Coronary artery (tissue), 2 donors: Measurements from ENCODE around the gene TIMM23.

Source experiments
- DNase-seq: peaks from one replicate; pipeline ENCODE4 v3.0.0-alpha.2; 2017; ENCODE audit warnings: low spot score
- H3K27ac ChIP-seq, 2 donors: fragments of 200-600 bp; sonication (generic); one replicate each; pipeline ENCODE4 v1.5.1; 2016 to 2019
- H3K4me3 ChIP-seq: fragments of 200-600 bp; sonication (generic); 2 replicates; pipeline ENCODE4 v1.5.1; 2016; ENCODE audit warnings: mild to moderate bottlenecking, moderate library complexity
- TF ChIP-seq, protein P1 (sequence below): fragments of 200-600 bp; sonication (generic); IDR thresholded peaks from one replicate; pipeline ENCODE4 v1.5.1; 2019; ENCODE audit warnings: antibody characterized with exemption

The TIMM23 gene

DNA sequence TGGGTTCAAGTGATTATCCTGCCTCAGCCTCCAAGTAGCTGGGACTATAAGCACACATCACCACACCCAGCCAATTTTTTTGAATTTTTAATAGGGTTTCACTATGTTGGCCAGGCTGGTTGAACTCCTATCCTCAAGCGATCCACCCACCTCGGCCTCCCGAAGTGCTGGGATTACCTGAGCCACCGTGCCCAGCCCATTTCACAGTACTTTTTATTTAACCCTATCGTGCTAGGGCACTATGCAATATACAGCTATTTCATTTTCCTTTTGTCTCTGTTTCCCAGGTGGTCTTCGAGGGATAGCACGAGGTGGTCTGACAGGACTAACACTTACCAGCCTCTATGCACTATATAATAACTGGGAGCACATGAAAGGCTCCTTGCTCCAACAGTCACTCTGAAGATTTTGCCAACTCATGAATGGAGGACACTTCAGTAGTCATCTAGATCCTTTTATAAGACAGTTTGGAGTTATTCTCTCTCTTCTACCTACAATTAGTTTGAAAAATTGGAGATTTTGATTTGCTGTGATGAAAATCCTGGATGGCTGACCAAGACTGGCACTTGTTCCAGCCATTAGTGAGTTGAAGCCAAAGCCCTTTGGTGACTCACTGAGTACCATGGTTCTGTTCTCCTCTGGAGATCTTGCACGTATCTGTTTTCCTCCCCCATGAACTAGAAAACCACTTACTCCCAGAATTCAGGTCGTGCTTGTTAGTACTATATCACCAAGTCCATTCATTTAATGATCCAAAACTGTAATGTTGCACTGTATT is 30.8 kb downstream of the TIMM23 start:
- TF ChIP-seq, protein P1, sequence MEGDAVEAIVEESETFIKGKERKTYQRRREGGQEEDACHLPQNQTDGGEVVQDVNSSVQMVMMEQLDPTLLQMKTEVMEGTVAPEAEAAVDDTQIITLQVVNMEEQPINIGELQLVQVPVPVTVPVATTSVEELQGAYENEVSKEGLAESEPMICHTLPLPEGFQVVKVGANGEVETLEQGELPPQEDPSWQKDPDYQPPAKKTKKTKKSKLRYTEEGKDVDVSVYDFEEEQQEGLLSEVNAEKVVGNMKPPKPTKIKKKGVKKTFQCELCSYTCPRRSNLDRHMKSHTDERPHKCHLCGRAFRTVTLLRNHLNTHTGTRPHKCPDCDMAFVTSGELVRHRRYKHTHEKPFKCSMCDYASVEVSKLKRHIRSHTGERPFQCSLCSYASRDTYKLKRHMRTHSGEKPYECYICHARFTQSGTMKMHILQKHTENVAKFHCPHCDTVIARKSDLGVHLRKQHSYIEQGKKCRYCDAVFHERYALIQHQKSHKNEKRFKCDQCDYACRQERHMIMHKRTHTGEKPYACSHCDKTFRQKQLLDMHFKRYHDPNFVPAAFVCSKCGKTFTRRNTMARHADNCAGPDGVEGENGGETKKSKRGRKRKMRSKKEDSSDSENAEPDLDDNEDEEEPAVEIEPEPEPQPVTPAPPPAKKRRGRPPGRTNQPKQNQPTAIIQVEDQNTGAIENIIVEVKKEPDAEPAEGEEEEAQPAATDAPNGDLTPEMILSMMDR = no peak
- no peak overlapping the region for H3K4me3 ChIP-seq
- DNase-seq = no peak
- H3K27ac ChIP-seq = no peak overlapping the region

DNA sequence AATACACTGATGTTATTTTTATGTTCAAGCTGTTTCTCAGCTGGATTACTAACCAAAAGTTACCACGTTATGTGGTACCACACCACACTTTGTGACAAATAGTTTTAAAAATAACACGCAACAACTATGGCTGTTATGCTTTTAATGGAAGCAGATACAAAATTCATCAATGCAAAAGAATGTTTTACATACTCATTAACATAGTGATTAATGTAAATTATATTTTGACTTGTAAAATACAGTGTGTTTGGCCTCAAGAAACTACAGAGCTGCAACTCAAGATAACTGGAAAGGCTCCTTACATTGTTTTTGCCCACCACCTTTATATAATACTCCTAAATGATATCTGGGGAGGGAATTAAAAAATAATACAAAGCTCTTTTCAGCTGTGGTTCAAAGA is 32.7 kb downstream of the TIMM23 start:
- TF ChIP-seq, protein P1 = no peak
- Histone ChIP-seq H3K4me3 (no peak overlapping the region), H3K27ac (no peak overlapping the region)
- DNase-seq = no peak

DNA sequence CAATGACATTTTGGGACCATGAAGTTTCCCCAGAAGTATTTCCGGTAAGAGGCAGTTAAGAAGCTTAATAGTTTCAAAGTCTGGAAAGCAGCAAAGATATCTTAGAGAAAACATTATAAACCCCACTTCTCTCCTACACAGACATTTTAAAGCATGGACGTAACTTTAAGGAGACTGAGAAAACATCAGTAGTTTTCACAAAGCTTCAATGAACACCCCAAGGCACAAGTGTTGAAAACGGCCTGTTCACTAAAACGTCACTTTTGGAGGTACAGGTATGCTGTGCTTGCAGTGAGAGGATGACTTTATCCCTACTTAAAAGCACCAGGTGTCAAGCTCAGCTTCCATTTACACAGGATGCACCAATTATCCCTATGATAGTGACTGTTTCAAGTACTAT is 33.1 kb downstream of the TIMM23 start:
- H3K4me3 ChIP-seq = no peak overlapping the region
- TF ChIP-seq, protein P1 = no peak
- no peak for DNase-seq
- no peak overlapping the region for H3K27ac ChIP-seq

DNA sequence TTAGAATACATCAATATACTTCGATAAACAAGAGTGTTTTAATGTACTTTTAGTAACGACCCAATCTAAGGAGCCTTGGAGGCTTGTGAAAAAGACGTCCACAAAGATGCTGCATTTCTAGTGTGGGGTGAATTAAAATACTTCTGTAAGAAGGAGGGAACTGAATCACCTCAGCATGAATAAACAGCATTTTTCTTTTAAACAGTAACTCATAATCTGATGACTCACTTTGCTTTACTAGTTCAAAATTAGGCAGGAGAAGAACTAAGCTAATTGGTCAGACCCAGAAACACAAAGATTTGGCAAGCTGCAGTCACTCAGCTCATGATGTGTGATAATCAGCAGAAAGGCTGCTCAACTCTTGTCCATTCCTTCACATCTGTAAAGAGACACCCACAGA is 33.9 kb downstream of the TIMM23 start:
- no peak for DNase-seq
- TF ChIP-seq, protein P1 = no peak
- H3K27ac ChIP-seq = no peak overlapping the region
- H3K4me3 ChIP-seq = no peak overlapping the region

DNA sequence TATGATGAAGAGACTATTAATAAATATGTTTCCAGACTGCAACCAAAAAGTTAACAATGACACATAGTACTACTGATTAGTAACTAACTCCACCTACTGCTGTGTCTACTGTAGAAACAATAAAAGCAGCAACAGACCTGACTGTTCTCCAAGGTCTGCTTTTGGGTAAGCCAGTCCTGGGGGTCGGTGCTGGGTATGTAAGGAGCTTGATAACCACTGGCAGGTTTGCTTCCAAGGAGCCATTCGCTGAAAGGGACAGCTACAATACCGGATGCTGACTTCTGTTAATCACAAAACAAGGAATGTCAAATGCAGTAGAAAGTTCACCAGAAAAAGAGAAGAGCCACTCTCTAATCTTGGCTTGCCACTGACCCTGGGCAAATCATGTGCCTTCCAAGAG is 40.5 kb downstream of the TIMM23 start:
- no peak overlapping the region for H3K27ac ChIP-seq
- no peak overlapping the region for H3K4me3 ChIP-seq
- TF ChIP-seq, protein P1 = no peak
- DNase-seq = no peak

DNA sequence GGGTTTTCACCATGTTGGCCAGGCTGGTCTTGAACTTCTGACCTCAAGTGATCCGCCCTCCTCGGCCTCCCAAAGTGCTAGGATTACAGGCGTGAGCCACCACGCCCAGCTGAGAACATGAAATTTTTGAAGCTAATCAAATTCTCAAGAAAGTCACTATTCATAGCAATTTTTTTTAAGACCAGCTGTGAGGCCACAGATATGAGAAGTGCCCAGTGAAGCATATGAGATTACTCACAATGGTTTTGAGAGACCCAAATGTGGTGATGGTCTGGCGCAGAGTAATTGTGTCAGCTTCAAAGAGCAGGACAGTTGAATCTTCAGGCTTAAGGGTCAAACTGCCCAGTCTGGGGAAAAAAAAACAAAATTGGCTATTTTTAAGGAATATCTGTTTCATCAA is 41.9 kb downstream of the TIMM23 start:
- H3K27ac ChIP-seq = no peak overlapping the region
- DNase-seq = no peak
- no peak overlapping the region for H3K4me3 ChIP-seq
- TF ChIP-seq, protein P1 = no peak

DNA sequence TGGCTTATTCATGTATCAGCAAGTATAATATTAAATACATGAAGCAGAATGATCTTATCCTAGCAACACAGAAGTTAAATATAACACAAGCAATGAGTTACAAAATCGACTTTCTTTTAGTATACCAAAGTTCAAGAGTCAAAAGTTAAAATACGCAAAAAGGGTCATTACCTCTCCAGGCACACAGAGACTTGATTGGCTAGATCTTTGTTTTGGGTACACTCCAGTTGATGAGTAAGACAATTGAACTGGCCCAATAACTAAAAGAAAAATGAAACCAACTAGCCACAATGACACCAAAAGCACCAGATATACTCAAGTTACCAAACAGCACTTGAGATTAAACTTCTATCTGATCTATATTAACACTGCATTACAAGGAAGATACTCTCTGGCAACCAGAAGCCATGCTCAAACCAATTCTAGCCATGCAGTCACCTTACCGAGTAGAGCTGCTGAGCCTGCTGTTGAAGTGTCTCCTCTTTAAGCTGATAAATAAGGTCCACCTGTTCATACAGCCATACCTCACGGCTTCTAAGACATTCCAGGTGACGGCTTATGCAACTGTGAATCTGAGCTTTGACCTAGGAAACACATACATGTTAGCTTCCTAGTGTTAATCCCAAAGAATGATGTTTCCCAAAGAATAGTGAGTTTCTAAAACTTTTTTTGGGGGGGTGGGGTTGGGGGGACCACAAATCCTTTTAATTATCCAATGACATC is 42.6 kb downstream of the TIMM23 start:
- Histone ChIP-seq H3K4me3 (no peak overlapping the region), H3K27ac (no peak overlapping the region)
- DNase-seq = no peak
- TF ChIP-seq, protein P1 = no peak
